Measurements from ENCODE around the gene HPS1.

- TF ChIP-seq CTCF (IDR thresholded peaks at IDR 0.05; ENCODE audit: low read depth, low read length, poor library complexity, severe bottlenecking): no peak
- TF ChIP-seq EZH2phosphoT487 (IDR thresholded peaks at IDR 0.05; ENCODE audit: borderline replicate concordance, low read length): no peak
Observed at GRCh38 chr10:98416606-98417388, 29.9 kb downstream of the HPS1 start.

Data from DOHH2 (cell line).